A549 treated with RU486 at 1 μM for 4 hours (cell line): ENCODE measurements around the gene NAGS. TPM values are rescaled to one million over a fixed set of nuclear protein-coding genes. Genes with fewer than 3 reads are reported as not detected.

Experiments used
- total RNA-seq: library from RNA; stranded (reverse); fragments of 200-300 nt; extraction: Qiagen RNA extraction; gene quantifications from 5 replicates; pipeline ENCODE4 v1.2.3, GENCODE V29; 2022; ENCODE audit warnings: low read depth

The NAGS gene, protein sequence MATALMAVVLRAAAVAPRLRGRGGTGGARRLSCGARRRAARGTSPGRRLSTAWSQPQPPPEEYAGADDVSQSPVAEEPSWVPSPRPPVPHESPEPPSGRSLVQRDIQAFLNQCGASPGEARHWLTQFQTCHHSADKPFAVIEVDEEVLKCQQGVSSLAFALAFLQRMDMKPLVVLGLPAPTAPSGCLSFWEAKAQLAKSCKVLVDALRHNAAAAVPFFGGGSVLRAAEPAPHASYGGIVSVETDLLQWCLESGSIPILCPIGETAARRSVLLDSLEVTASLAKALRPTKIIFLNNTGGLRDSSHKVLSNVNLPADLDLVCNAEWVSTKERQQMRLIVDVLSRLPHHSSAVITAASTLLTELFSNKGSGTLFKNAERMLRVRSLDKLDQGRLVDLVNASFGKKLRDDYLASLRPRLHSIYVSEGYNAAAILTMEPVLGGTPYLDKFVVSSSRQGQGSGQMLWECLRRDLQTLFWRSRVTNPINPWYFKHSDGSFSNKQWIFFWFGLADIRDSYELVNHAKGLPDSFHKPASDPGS
- total RNA-seq = 0.72 to 1.3 TPM (median 1.1 TPM) in 5 replicates

DNA sequence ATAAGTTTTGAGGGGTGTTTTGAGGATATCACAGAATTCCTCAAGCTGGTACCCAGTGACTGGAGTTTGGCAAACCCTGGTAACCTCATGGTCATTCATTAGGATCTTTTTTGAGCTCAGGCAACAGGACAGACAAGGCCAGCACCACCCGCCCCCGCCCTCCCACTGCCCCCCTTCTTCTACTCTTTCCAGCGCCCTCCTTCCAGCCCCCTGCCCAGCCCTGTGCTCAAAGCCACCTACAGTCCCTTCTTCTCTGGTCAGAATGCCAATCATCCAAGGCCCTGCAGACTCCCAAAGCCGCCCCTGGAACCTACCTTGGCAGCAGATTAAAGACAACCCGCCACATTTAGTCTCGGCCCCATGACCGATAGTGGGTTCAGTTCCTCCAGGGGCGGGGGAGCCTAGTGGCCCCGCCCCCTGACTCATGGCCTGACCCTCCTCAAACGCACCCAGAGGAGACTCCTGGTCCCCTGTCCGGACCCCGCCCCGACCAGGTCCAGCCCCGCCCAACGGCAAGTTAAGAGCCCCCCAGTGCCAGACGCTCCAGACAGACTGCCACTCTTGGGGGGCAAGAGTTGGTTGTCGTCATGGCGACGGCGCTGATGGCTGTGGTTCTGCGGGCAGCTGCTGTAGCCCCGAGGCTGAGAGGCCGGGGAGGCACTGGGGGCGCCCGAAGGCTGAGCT is at the start of gene NAGS:
NAGS (plus strand) TSS at position 546 of the 684 bp plus-strand sequence; CDS start at position 588, 42 bp downstream.

DNA sequence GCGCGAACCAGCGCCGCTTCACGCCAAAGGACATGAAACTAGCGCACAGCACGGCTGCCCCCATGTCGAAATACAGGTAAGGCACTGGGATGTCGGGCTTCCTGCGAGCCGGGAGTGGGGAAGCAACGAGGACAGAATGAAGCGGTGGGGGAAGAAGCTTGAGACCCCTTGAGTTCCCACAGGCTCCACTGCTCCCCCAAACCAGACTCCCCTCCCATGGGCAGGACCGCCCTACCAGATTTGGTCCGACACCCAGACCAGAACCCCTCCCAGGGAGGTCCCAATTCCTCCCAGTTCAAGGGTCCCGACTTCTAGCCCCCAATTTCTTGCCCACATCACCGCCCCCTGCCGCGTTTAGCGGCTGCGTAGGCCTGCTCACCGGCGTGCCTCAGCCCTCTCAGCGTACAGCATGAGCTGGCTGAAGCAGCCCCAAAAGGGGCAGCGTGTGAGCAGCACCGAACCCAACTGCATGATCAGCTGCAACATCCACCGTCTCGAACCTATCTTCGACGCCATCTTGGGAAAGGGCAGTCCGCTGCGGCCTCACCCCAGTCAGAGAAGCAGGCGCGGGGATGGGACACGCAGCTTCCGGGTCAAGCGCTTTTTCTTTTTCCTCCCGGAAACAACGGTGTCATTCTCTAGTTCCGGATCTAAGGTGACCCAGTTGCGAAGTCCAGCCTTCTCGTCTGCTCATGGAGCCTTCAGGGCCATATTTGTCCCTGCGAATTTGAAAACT is 10.2 kb downstream of the NAGS start, which contains the start of gene TMEM101:
TMEM101 (minus strand) TSS at position 527 of the 736 bp plus-strand sequence; CDS start at position 516, 11 bp downstream.

Other genes with a start within 250 kb of the NAGS start
- not detected in 5 replicates for gene SOST, start 245.8 kb upstream of the NAGS start, total RNA-seq
- gene DUSP3, start 225.6 kb upstream of the NAGS start, total RNA-seq = 57.5 to 61.7 TPM (median 61.0 TPM) in 5 replicates
- gene CFAP97D1, start 224.2 kb upstream of the NAGS start, total RNA-seq = 0.06 to 0.07 TPM in 2 of 5 replicates, not detected in the others
- gene MPP3, start 171.5 kb upstream of the NAGS start, total RNA-seq = 14.0 to 18.4 TPM (median 17.4 TPM) in 5 replicates
- gene CD300LG, start 157.4 kb upstream of the NAGS start, total RNA-seq = not detected in 5 replicates
- 1.4 to 2.0 TPM (median 1.7 TPM) in 5 replicates for gene MPP2, start 97.1 kb upstream of the NAGS start, total RNA-seq
- gene PPY, start 62.1 kb upstream of the NAGS start, total RNA-seq = 0.28 TPM in 1 of 5 replicates, not detected in the others
- 0.17 TPM in 1 of 5 replicates, not detected in the others for gene PYY, start 50.7 kb upstream of the NAGS start, total RNA-seq
- 24.8 to 33.0 TPM (median 30.9 TPM) in 5 replicates for gene TMEM101, start 10.3 kb downstream of the NAGS start, total RNA-seq
- gene LSM12, start 62.0 kb downstream of the NAGS start, total RNA-seq = 51.2 to 56.2 TPM (median 53.9 TPM) in 5 replicates
- gene G6PC3, start 66.1 kb downstream of the NAGS start, total RNA-seq = 118 to 181 TPM (median 163 TPM) in 5 replicates
- 13.9 to 17.7 TPM (median 14.7 TPM) in 5 replicates for gene HDAC5, start 119.0 kb downstream of the NAGS start, total RNA-seq
- 7.6 to 10.5 TPM (median 9.4 TPM) in 5 replicates for gene HROB, start 137.3 kb downstream of the NAGS start, total RNA-seq
- 0.08 to 0.12 TPM in 2 of 5 replicates, not detected in the others for gene ASB16, start 166.1 kb downstream of the NAGS start, total RNA-seq
- 32.2 to 43.8 TPM (median 42.3 TPM) in 5 replicates for gene TMUB2, start 182.3 kb downstream of the NAGS start, total RNA-seq
- 53.5 to 70.0 TPM (median 63.9 TPM) in 5 replicates for gene ATXN7L3, start 195.3 kb downstream of the NAGS start, total RNA-seq
- 98.3 to 104 TPM (median 100 TPM) in 5 replicates for gene UBTF, start 215.1 kb downstream of the NAGS start, total RNA-seq